K562 (cell line): ENCODE data around the gene UCN. TPM values are rescaled to one million over a fixed set of nuclear protein-coding genes. Genes with fewer than 3 reads are reported as not detected.

Source experiments
- ATF7 ChIP-seq: fragments of 450-650 bp; IDR thresholded peaks from 2 replicates; pipeline ENCODE4 v1.7.1; 2014; ENCODE audit warnings: mild to moderate bottlenecking, moderate library complexity
- BRF2 ChIP-seq: IDR thresholded peaks from 3 replicates; pipeline ENCODE4 v1.6.1; 2011; ENCODE audit warnings: borderline replicate concordance, mild to moderate bottlenecking; ENCODE audit not compliant: insufficient read length, insufficient read depth
- CLOCK ChIP-seq: fragments of 250-450 bp; sonication (Bioruptor Pico); IDR thresholded peaks from 2 replicates; pipeline ENCODE4 v1.4.0; 2020; ENCODE audit warnings: mild to moderate bottlenecking, moderate library complexity, borderline replicate concordance
- FOXO4 ChIP-seq: fragments of 450-650 bp; formaldehyde crosslinking; IDR thresholded peaks from 2 replicates; pipeline ENCODE4 v1.4.0; 2020; ENCODE audit warnings: mild to moderate bottlenecking, moderate library complexity
- HSF4 ChIP-seq: fragments of 250-450 bp; sonication (Bioruptor Pico); IDR thresholded peaks from 2 replicates; pipeline ENCODE4 v2.1.2; 2022; ENCODE audit warnings: mild to moderate bottlenecking, moderate library complexity, borderline replicate concordance
- POLR2A ChIP-seq: fragments of 450-650 bp; conservative IDR thresholded peaks from 2 replicates; pipeline ENCODE4 v1.6.1; 2016
- SIN3A ChIP-seq, 2 experiments: fragments of 150-350 bp in 1 of 2; IDR thresholded peaks; 2 replicates each; pipeline ENCODE4 v1.6.1; 2011 to 2016; ENCODE audit warnings: borderline replicate concordance in 2 of 2, low read depth in 2 of 2, low read length in 2 of 2, mild to moderate bottlenecking in 2 of 2, moderate library complexity in 2 of 2; ENCODE audit not compliant: control insufficient read depth in 1 of 2
- ZBTB40 ChIP-seq, 2 experiments: fragments of 450-650 bp in 1 of 2; sonication (generic) in 1 of 2; formaldehyde crosslinking in 1 of 2; IDR thresholded peaks; 2 replicates each; pipeline versions ENCODE4 v1.7.1 to v1.9.0; 2016 to 2022; ENCODE audit warnings: inconsistent platforms in 1 of 2, mild to moderate bottlenecking in 1 of 2, missing genetic modification reagents in 1 of 2
- polyA plus RNA-seq, 8 experiments: library from polyadenylated mRNA; depleted of rRNA in 4 of 8; stranded (reverse) in 5 of 8; unstranded in 3 of 8; fragments of >200 nt; fragmentation: Nextera tagmentation in 2 of 8; fragmentation: Illumina TruSeq in 1 of 8; extraction: Ambion mirVana in 2 of 8; extraction: Trizol in 1 of 8; gene quantifications; 2 replicates each; pipeline versions ENCODE4 v1.2.1 to v1.2.3, GENCODE V29; 2011 to 2014; ENCODE audit warnings: inconsistent platforms in 1 of 8, missing spikeins in 1 of 8
- total RNA-seq, 7 experiments: library from RNA; depleted of rRNA in 6 of 7; stranded (reverse); fragments of >200 nt in 6 of 7; fragmentation: Illumina TruSeq in 2 of 7; extraction: Trizol in 2 of 7; gene quantifications; 2 replicates each; pipeline versions ENCODE4 v1.2.1 to v1.2.3, GENCODE V29; 2011 to 2021; ENCODE audit warnings: low replicate concordance in 1 of 7
- TF ChIP-seq, protein P1 (sequence below): fragments of 450-650 bp; IDR thresholded peaks from 2 replicates; pipeline ENCODE4 v1.6.1; 2016

UCN gene
- total and polyA plus RNA-seq, 9 of the 15 experiments (the other 6 are each of a cell fraction or from before 2014, with no cell fraction given): 0.10 to 2.7 (median 0.43) TPM

- peak; percentile 92 for TF ChIP-seq ZBTB40 (IDR thresholded peaks at IDR 0.05)
- no peak for TF ChIP-seq ZBTB40 (CRISPR knock-in tag; IDR thresholded peaks at IDR 0.05)
- peak; percentile 86 for TF ChIP-seq ATF7
- TF ChIP-seq, protein P1, sequence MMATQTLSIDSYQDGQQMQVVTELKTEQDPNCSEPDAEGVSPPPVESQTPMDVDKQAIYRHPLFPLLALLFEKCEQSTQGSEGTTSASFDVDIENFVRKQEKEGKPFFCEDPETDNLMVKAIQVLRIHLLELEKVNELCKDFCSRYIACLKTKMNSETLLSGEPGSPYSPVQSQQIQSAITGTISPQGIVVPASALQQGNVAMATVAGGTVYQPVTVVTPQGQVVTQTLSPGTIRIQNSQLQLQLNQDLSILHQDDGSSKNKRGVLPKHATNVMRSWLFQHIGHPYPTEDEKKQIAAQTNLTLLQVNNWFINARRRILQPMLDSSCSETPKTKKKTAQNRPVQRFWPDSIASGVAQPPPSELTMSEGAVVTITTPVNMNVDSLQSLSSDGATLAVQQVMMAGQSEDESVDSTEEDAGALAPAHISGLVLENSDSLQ: peak; percentile 95
- TF ChIP-seq FOXO4 (CRISPR knock-in tag): peak; percentile 77; the same call in 1 of the 2 replicates
- no peak for TF ChIP-seq BRF2
- TF ChIP-seq POLR2A: peak; percentile 98
- peak; percentile 53 to 68; a peak in 2 of 4 replicates for TF ChIP-seq SIN3A (IDR thresholded peaks at IDR 0.05; ENCODE audit: borderline replicate concordance in 2 of 2, control insufficient read depth in 1 of 2, low read depth in 2 of 2, low read length in 2 of 2)
- no peak for TF ChIP-seq CLOCK (CRISPR knock-in tag)
- no peak for TF ChIP-seq HSF4 (CRISPR knock-in tag)
Measured at GRCh38 chr2:27322766-27323595, 14.7 kb upstream of the UCN start, which contains the start of gene MPV17 (continued).
